MM.1S (cell line): ENCODE measurements around the gene CC2D1B.

Source experiments
- DNase-seq: peaks from one replicate; pipeline ENCODE4 v3.0.0-alpha.2; 2015
- H2AFZ ChIP-seq: fragments of 300-600 bp; sonication (generic); 2 replicates; pipeline ENCODE4 v1.6.0; 2016; ENCODE audit warnings: antibody characterized with exemption, low read length
- H3F3A ChIP-seq: fragments of 300-600 bp; sonication (generic); 2 replicates; pipeline ENCODE4 v1.6.1; 2016; ENCODE audit warnings: mild to moderate bottlenecking, antibody characterized with exemption, low read length, moderate library complexity, mixed read lengths; ENCODE audit not compliant: insufficient read depth
- H3K27ac ChIP-seq: fragments of 300-600 bp; sonication (generic); 2 replicates; pipeline ENCODE4 v1.5.1; 2016; ENCODE audit warnings: mild to moderate bottlenecking, low read length
- H3K27me3 ChIP-seq: fragments of 300-600 bp; sonication (generic); replicated peaks from 2 replicates; pipeline ENCODE4 v1.6.0; 2016; ENCODE audit warnings: low read length; ENCODE audit not compliant: insufficient read depth
- H3K36me3 ChIP-seq: fragments of 300-600 bp; sonication (generic); replicated peaks from 2 replicates; pipeline ENCODE4 v1.6.1; 2016; ENCODE audit warnings: mild to moderate bottlenecking, low read length, mixed read lengths; ENCODE audit not compliant: insufficient read depth
- H3K4me1 ChIP-seq: fragments of 300-600 bp; sonication (generic); 2 replicates; pipeline ENCODE4 v1.6.1; 2016; ENCODE audit warnings: low read length, mixed read lengths
- H3K4me2 ChIP-seq: fragments of 300-600 bp; sonication (generic); 2 replicates; pipeline ENCODE4 v1.6.0; 2016; ENCODE audit warnings: low read depth, low read length
- H3K4me3 ChIP-seq: fragments of 300-600 bp; sonication (generic); 2 replicates; pipeline ENCODE4 v1.5.1; 2016; ENCODE audit warnings: low read length, mixed read lengths
- H3K79me2 ChIP-seq: fragments of 300-600 bp; sonication (generic); 2 replicates; pipeline ENCODE4 v1.6.1; 2016; ENCODE audit warnings: mixed run types, low read length, mixed read lengths
- H3K9ac ChIP-seq: fragments of 300-600 bp; sonication (generic); 2 replicates; pipeline ENCODE4 v1.6.1; 2016; ENCODE audit warnings: low read length, mixed read lengths
- H3K9me2 ChIP-seq: fragments of 300-600 bp; sonication (generic); replicated peaks from 2 replicates; pipeline ENCODE4 v1.6.1; 2016; ENCODE audit warnings: mild to moderate bottlenecking, low read length, mixed read lengths; ENCODE audit not compliant: insufficient read depth
- H3K9me3 ChIP-seq: fragments of 300-600 bp; sonication (generic); replicated peaks from 2 replicates; pipeline ENCODE4 v1.6.1; 2016; ENCODE audit warnings: mild to moderate bottlenecking, low read length, mixed read lengths; ENCODE audit not compliant: insufficient read depth
- H4K20me1 ChIP-seq: fragments of 300-600 bp; sonication (generic); 2 replicates; pipeline ENCODE4 v1.6.1; 2016; ENCODE audit warnings: mild to moderate bottlenecking, low read length, moderate library complexity, mixed read lengths; ENCODE audit not compliant: insufficient read depth
- EZH2 ChIP-seq: fragments of 300-600 bp; sonication (generic); optimal IDR thresholded peaks from 2 replicates; pipeline ENCODE3; 2017; ENCODE audit warnings: low read depth, mild to moderate bottlenecking, antibody characterized with exemption, low read length, mixed read lengths
- EZH2phosphoT487 ChIP-seq: fragments of 300-600 bp; sonication (generic); IDR thresholded peaks from 2 replicates; pipeline ENCODE4 v1.6.1; 2018; ENCODE audit warnings: antibody characterized with exemption, low read length
- TF ChIP-seq, protein P1 (sequence below): fragments of 300-600 bp; sonication (generic); IDR thresholded peaks from 2 replicates; pipeline ENCODE4 v1.5.1; 2016; ENCODE audit warnings: antibody characterized with exemption, low read length, mixed read lengths

CC2D1B gene

GRCh38 chr1:52368383-52369172 is 2.6 kb upstream of the CC2D1B start:
- Histone ChIP-seq H4K20me1 (no peaks in the 10 kb centered on the region), H3K9ac (peak overlapping the region; percentile 49; the same call in 1 of the 2 replicates), H3K27ac (no peak overlapping the region), H2AFZ (peak overlapping the region; percentile 94), H3K79me2 (peaks cover 21% of the 10 kb centered on the region), H3K9me2 (no peaks in the 10 kb centered on the region), H3K4me1 (peaks cover 8% of the 10 kb centered on the region), H3K4me2 (peak overlapping the region; percentile 84), H3K36me3 (no peaks in the 10 kb centered on the region; the same call in 1 of the 2 replicates), H3F3A (peaks cover 10% of the 10 kb centered on the region), H3K4me3 (peak overlapping the region; percentile 63), H3K27me3 (no peaks in the 10 kb centered on the region), H3K9me3 (no peaks in the 10 kb centered on the region)
- peak; percentile 81 for DNase-seq
- no peak for TF ChIP-seq EZH2phosphoT487
- TF ChIP-seq, protein P1, sequence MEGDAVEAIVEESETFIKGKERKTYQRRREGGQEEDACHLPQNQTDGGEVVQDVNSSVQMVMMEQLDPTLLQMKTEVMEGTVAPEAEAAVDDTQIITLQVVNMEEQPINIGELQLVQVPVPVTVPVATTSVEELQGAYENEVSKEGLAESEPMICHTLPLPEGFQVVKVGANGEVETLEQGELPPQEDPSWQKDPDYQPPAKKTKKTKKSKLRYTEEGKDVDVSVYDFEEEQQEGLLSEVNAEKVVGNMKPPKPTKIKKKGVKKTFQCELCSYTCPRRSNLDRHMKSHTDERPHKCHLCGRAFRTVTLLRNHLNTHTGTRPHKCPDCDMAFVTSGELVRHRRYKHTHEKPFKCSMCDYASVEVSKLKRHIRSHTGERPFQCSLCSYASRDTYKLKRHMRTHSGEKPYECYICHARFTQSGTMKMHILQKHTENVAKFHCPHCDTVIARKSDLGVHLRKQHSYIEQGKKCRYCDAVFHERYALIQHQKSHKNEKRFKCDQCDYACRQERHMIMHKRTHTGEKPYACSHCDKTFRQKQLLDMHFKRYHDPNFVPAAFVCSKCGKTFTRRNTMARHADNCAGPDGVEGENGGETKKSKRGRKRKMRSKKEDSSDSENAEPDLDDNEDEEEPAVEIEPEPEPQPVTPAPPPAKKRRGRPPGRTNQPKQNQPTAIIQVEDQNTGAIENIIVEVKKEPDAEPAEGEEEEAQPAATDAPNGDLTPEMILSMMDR = peak; percentile 33; the same call in 1 of the 2 replicates

- Histone ChIP-seq H3K4me2 (peak overlapping the region; percentile 50; the same call in 1 of the 2 replicates), H3K36me3 (no peaks in the 10 kb centered on the region), H3K9me3 (no peaks in the 10 kb centered on the region), H3K27me3 (no peaks in the 10 kb centered on the region), H3K79me2 (peaks cover 30% of the 10 kb centered on the region), H3F3A (peaks cover 10% of the 10 kb centered on the region), H2AFZ (0 out of 2 replicates have a peak overlapping the region, but pooled peaks have one; percentile 60), H3K4me3 (no peak overlapping the region; the same call in 1 of the 2 replicates), H4K20me1 (no peaks in the 10 kb centered on the region), H3K4me1 (peaks cover 8% of the 10 kb centered on the region), H3K9ac (no peak overlapping the region), H3K9me2 (no peaks in the 10 kb centered on the region), H3K27ac (no peak overlapping the region)
- TF ChIP-seq EZH2 = no peak
- TF ChIP-seq, protein P1 = no peak
- no peak for TF ChIP-seq EZH2phosphoT487
- no peak for DNase-seq
Observed at GRCh38 chr1:52367272-52367671, 1.3 kb upstream of the CC2D1B start.

- Histone ChIP-seq H3K79me2 (peaks cover 38% of the 10 kb centered on the region), H3K9ac (peak overlapping the region; percentile 94; the same call in 1 of the 2 replicates), H3K9me2 (no peaks in the 10 kb centered on the region), H3K4me3 (peak overlapping the region; percentile 94), H3F3A (peaks cover 10% of the 10 kb centered on the region), H3K27ac (peak overlapping the region; percentile 77; the same call in 1 of the 2 replicates), H3K4me2 (peak overlapping the region; percentile 50), H3K4me1 (peaks cover 8% of the 10 kb centered on the region), H2AFZ (peak overlapping the region; percentile 60), H3K36me3 (no peaks in the 10 kb centered on the region), H4K20me1 (no peaks in the 10 kb centered on the region), H3K27me3 (no peaks in the 10 kb centered on the region), H3K9me3 (no peaks in the 10 kb centered on the region)
- TF ChIP-seq EZH2 (no peak), EZH2phosphoT487 (no peak)
- TF ChIP-seq, protein P1 = no peak
- no peak for DNase-seq
Observed at GRCh38 chr1:52366517-52366827, 467 bp upstream of the CC2D1B start.
